Brain pericyte (primary cell): Measurements from ENCODE around the gene SLC6A3.
"Not testable (repeated sequence)": the region's sequence is repeated elsewhere in the genome, so short reads cannot be mapped to it uniquely, and the experiment has no call there.

Experiments
- DNase-seq: peaks from one replicate; pipeline ENCODE4 v3.0.0-alpha.2; 2012; ENCODE audit warnings: low read depth, low spot score

SLC6A3 gene

GRCh38 chr5:1422522-1422921 is 22.7 kb downstream of the SLC6A3 start:
- DNase-seq = not testable (repeated sequence)

- DNase-seq = no peak
Measured at GRCh38 chr5:1421521-1422341, 23.5 kb downstream of the SLC6A3 start.

- no peak for DNase-seq
Measured at GRCh38 chr5:1420211-1421195, 24.7 kb downstream of the SLC6A3 start.

GRCh38 chr5:1419476-1420210 is 25.6 kb downstream of the SLC6A3 start:
- no peak for DNase-seq

- no peak for DNase-seq
Measured at GRCh38 chr5:1418921-1419280, 26.3 kb downstream of the SLC6A3 start.

- no peak for DNase-seq
Measured at GRCh38 chr5:1418238-1418920, 26.9 kb downstream of the SLC6A3 start.

- no peak for DNase-seq
Measured at GRCh38 chr5:1417586-1418225, 27.5 kb downstream of the SLC6A3 start.

- no peak for DNase-seq
Measured at GRCh38 chr5:1416856-1417469, 28.3 kb downstream of the SLC6A3 start.

GRCh38 chr5:1415626-1416360 is 29.4 kb downstream of the SLC6A3 start:
- no peak for DNase-seq

- DNase-seq = no peak
Measured at GRCh38 chr5:1415059-1415425, 30.2 kb downstream of the SLC6A3 start.

- DNase-seq = no peak
Measured at GRCh38 chr5:1414311-1415058, 30.8 kb downstream of the SLC6A3 start.

GRCh38 chr5:1413611-1414241 is 31.5 kb downstream of the SLC6A3 start:
- DNase-seq = no peak

GRCh38 chr5:1413211-1413610 is 32.0 kb downstream of the SLC6A3 start:
- DNase-seq = no peak

GRCh38 chr5:1412621-1413020 is 32.6 kb downstream of the SLC6A3 start:
- no peak for DNase-seq

- DNase-seq = no peak
Measured at GRCh38 chr5:1412163-1412562, 33.1 kb downstream of the SLC6A3 start.

GRCh38 chr5:1411099-1411498 is 34.1 kb downstream of the SLC6A3 start:
- DNase-seq = no peak

- DNase-seq = no peak
Measured at GRCh38 chr5:1410156-1411014, 34.9 kb downstream of the SLC6A3 start.
